Measurements from ENCODE around the gene TXNDC8.
"Not testable (repeated sequence)": the region's sequence is repeated elsewhere in the genome, so short reads cannot be mapped to it uniquely, and the experiment has no call there.

Gene TXNDC8

DNA sequence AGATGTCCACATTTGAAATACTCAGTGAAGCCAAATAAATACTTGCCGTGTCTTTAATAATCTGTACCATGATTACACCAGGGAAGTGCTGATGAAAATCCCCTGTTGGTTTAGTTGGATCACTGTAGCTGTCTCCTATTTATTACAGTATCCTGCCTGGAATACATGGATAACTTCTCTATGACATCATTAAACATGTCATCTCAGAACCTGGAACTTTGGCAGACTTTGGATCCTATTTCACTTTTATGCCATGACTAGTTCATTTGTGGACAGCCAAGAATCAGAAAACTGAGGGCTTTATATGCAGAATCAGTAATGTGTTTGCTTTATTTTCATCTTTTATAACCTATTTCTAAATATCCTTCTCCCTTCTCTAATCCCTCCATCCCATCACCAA lies at the start of gene TXNDC8:
TXNDC8 (minus strand) TSS at position 137 of the 400 bp plus-strand sequence.
- DNase-seq (ENCODE audit: low read depth in 2 of 2, low spot score in 1 of 2) = no peak

DNA sequence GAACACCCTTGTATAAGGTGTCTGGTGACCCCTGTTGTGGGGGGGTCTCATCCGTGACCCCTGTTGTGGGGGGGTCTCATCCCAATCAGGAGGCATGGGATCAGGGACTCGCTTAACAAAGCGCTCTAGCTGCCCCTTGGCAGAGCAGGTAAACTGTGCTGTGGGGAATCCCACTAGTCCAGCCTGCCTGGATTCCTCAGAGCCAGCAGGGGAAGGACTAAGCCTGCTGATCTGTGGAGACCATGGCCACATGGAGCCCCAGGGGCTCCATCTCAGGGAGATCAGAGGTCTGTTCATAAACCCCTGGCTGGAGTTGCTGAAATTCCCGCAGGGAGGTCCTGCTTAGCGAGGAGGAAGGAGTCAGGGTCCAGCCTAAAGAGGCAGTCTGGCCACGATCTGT lies 45.8 kb upstream of the TXNDC8 start:
- no peak for DNase-seq (ENCODE audit: low read depth in 2 of 2, low spot score in 1 of 2)

DNA sequence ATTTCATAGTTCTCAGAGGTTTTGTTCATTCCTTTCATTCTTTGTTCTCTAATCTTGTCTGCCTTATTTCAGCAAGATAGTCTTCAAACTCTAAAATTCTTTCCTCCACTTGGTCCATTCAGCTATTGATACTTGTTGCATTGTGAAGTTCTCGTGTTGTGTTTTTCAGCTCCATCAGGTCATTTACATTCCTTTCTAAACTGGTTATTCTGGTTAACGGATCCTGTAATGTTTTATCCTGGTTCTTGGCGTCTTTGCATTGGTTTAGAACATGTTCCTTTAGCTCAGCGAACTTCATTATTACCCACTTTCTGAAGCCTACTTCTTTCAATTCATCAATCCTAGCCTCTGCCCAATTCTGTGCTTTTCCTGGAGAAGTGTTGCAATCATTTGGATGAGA lies 45.1 kb upstream of the TXNDC8 start:
- no peak for DNase-seq (ENCODE audit: low read depth in 2 of 2, low spot score in 1 of 2)

DNA sequence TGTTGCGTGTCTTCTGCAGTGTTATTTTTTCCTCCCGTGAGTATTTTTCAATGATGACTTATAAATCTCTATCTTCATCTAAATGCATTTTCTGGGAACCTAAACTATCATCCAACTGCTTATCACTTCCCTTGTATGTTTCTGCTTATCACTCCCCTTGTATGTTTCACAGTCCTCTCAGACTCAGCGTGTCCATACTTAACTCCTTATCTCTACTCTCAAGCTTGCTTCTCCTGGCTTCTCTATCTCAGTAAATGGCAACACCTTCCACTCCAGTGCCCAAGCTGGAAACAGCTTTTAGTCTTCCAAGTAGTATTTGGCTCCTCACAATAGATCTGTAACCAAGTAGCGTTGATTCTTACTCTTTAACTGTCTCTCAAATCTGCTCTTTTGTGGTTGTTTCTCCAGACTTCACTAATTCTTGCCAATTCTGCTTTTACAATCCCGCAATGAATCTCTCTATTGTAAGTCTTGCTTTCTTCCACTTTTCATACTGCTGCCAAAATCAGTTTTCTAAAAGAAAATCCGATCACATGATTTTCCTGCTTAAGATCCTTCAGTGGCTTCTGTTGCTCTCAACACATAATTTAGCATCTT lies 33.8 kb upstream of the TXNDC8 start:
- DNase-seq (ENCODE audit: low read depth in 2 of 2, low spot score in 1 of 2) = no peak

DNA sequence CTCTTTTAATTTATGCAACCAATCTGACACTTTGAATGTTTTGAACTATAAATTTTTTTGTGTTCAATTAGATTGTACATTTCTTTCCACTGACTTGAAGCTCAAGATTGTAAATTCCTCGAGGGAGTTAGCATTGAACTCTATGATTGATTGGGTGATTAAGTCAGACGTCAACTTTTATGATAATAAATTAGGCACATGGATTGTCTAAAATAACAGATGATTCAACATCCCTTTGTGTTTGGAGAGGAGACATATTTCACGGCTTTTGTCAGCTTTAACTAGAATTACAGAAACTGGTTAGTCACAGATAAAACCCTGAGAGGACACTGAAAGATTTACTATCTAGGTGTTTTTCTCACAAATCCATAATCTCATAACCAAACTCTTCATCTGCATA lies 32.7 kb upstream of the TXNDC8 start:
- DNase-seq (ENCODE audit: low read depth in 2 of 2, low spot score in 1 of 2) = no peak

DNA sequence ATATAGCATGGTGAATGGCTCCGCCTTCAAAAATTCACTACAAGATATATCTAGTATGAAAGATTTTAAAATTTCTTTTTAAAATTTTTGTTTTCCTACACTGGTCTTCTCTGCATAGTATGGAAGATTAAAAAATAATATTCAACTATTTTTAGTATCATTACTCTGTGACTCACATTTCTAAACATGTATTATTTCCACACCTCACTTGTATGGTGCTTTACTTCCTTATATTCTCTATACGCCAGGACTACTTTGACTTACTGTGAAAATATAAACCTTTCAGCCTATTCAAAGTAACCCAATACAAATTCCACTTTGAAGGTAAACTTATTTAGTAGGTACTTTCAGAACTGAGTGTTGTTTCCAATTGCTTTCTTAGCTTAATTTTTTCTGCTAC lies 26.8 kb upstream of the TXNDC8 start:
- DNase-seq (ENCODE audit: low read depth in 2 of 2, low spot score in 1 of 2) = no peak

DNA sequence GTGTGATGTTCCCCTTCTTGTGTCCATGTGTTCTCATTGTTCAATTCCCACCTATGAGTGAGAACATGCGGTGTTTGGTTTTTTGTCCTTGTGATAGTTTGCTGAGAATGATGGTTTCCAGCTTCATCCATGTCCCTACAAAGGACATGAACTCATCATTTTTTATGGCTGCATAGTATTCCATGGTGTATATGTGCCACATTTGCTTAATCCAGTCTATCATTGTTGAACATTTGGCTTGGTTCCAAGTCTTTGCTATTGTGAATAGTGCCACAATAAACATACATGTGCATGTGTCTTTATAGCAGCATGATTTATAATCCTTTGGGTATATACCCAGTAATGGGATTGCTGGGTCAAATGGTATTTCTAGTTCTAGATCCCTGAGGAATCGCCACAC lies 21.3 kb upstream of the TXNDC8 start:
- DNase-seq (ENCODE audit: low read depth in 2 of 2, low spot score in 1 of 2) = not testable (repeated sequence)

DNA sequence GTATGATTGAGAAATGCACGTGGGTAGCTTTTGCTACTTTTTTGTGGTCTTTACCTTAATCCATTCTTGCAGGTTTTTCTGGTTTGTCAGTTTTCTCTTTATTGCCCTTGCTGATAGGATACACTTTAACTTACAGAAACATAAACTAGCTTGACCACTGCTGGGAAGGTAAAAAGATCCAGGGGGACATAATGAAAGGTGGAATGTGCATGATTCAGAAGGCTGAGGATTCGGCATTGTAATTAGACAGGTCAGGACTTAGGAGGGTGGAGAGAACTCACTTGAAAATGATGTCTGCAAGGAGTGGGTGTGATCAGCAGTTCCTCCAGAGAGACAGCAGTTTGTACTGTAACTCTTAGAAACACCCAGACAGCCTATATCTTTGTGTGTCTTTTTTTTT lies 19.8 kb upstream of the TXNDC8 start:
- no peak for DNase-seq (ENCODE audit: low read depth in 2 of 2, low spot score in 1 of 2)

DNA sequence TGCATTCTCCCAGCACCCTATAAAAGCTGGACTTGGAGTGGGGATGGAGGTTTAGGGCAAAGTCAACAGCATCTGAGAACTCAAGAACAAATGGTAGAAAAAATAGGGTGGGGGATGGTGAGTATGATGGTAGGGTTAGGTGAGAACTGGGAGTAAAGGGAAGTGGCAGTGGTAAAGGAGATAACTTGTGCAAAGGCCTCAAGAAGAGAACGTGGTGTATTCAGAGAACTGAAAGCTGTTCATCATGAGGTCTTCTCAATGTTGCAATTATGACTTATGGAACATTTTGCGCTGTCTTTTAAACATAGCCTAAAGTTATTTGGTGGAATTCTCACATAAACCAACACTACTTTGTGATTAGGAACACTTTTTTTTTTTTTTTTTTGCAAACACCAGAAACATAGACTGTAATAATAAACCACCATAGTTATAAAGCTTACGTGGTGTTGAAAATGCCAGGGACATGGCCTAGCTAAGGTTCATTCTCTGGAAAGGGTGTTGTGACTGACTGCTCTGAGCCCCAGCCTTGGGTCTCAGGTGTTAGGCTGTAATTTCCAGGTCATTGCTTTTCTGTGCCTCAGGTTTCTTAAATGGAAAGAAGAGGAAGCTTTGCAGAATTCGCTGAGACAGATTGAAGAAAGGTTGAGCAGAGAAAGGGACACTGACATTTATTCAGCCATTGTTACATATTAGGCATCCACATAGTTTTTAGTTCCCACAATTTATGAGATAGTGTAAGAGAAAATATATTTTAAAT lies 19.2 kb upstream of the TXNDC8 start:
- no peak for DNase-seq (ENCODE audit: low read depth in 2 of 2, low spot score in 1 of 2)

DNA sequence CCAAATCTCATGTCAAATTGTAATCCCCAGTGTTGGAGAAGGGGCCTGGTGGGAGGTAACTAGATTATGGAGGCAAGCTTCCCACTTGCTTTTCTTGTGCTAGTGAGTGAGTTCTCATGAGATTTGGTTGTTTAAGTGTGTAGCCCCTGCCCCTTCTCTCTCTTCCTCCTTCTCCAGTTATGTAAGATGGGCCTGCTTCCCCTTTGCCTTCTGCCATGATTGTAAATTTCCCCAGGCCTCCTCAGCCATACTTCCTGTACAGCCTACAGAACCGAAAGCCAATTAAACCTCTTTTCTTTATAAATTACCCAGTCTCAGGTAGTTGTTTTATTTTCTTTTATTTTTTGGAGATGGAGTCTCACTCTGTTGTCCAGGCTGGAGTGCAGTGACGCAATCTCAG lies 18.2 kb upstream of the TXNDC8 start:
- DNase-seq (ENCODE audit: low read depth in 2 of 2, low spot score in 1 of 2) = no peak

DNA sequence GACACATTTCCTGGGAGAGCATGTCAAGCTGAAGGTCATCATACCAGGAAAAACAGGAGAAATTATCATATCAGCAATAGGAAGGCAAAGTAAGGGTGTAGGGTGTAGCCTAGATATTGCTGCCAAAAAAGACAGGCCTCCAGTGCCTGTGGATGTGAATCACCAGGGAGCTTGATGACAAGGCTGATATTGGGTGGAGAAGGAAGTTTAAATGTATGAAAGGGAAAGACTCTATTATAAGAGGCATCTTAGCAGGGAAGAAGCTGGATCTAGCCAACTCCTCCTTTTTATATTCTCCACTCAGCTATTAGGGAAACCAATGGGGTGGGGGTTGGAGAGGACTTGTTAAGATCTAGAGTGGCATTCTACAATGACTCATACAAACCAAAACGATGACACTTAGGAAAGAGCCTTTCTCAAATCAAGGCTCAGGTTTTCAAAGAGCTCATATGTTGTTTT lies 13.4 kb upstream of the TXNDC8 start:
- no peak for DNase-seq (ENCODE audit: low read depth in 2 of 2, low spot score in 1 of 2)

DNA sequence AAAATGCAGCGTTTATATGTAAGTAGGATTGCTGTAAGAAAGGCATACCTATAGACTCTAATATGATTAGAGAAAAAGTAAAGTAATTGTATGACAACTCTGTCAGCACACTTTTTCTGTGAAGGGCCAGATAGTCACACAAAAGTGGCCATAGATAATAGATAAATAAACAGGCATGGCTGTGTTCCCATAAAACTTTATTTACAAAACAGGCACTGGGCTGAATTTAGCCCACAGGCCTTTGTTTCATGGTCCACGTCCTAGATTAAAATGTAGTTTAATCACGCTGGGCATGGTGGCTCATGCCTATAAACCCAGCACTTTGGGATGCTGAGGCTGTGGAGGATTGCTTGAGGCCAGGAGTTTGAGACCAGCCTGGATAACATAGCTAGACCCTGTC lies 8.7 kb upstream of the TXNDC8 start:
- DNase-seq (ENCODE audit: low read depth in 2 of 2, low spot score in 1 of 2) = no peak

DNA sequence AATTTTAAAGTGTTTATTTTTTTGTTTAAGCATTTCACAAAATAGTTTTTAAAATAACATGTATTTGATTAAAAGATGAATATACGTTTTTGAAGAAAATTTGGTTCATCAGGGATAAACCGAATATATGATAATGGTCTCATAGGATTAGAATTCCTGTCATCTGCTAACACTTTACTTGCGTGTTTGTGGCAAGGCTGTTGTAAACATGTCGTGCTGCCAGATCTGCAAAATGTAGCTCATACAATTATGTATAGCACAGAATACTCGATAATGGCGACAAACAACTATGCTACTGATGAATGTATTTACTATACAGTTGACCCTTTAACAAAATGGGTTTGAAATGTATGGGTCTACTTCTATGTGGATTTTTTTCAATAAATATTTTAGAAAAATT lies 7.2 kb upstream of the TXNDC8 start:
- no peak for DNase-seq (ENCODE audit: low read depth in 2 of 2, low spot score in 1 of 2)

DNA sequence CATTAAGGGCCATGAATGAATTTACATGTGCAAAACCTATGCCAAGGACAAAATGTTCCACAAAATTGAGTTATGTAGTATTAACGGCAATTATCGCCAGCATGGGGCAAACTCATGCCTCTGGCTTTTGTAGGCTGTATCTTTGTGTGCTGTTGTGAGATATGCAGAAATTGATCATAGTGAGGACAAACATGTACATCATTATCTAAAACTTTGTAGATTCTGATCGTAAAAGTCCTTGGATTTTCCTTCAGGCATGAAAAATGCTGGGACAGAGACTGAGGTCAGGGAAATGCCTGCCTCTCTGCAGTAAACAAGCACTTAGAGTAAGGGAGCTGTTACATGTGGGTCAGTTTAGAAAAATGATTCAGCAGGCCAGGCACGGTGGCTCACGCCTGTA lies 5.9 kb upstream of the TXNDC8 start:
- DNase-seq (ENCODE audit: low read depth in 2 of 2, low spot score in 1 of 2) = no peak

DNA sequence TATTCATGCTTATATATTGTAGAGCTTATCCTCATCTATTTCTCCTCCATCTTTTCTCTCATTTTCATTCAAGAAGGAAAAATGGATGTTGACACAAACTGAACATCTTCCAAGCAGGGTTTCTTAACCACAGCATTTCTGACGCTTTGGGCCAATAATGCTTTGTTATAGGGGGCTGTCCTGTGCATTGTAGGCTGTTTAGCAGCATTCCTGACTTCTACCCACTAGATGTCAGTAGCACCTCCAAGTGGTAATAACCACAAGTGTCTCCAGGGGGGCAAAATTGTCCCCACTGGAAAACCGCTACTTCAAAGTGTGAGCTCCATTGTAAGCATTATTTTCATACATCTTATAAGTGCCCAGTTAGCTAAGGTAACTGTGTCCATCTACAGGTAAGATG lies 2.6 kb upstream of the TXNDC8 start:
- DNase-seq (ENCODE audit: low read depth in 2 of 2, low spot score in 1 of 2) = no peak

DNA sequence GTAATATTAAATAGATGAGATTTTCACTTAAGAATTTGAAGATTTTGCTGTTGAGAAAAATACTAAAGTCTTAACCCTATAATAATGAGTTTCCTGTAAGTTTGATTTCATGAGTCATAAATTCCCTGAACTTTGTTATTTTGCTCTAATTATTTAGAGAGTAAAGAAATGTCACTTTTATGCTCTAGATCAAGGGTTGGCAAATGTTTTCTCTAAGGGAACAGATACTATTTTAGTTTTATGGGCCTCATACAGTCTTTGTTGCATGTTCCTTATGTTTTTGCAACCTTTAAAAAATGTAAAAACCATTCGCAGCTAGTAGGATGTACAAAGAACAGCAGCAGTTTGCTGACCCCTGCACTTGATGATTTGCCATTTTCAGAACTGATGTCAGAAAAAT lies 480 bp upstream of the TXNDC8 start:
- no peak for DNase-seq (ENCODE audit: low read depth in 2 of 2, low spot score in 1 of 2)

DNA sequence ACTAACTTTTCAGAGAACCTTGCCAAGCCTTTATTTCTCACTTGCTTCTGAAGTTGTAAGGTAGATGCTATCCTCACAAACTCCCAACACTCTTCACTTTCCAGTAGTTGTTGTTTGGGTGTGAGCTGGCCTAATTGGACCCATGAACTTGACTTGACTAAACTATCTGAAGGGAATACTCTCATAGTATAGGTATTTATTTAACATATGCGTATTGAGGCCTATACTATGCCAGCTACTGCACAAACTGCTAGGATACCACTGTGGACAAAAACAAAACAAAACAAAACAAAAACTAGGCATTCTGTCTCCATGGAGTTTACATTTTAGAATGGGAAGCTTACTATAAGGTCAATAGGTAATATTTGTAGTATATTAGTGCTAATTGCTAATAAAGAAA lies 1.3 kb downstream of the TXNDC8 start:
- no peak for DNase-seq (ENCODE audit: low read depth in 2 of 2, low spot score in 1 of 2)

DNA sequence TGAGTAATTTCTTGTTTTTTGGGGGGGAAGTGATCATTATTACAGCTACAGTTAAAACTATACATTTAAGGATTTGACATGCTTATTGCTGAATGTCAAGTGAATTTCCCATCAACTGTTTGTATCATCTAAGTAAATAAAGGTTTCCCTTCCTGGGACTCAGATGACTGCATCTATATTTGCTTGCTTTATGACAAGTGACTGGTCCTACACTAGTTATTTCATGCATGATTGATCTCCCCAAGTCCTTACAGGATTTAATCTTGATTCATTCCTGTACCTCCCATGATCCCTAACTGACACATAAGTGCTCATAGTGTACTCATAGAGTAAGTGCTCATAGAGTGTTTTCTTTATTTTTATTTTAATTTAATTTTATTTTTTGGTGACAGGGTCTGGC lies 2.8 kb downstream of the TXNDC8 start:
- DNase-seq (ENCODE audit: low read depth in 2 of 2, low spot score in 1 of 2) = no peak

DNA sequence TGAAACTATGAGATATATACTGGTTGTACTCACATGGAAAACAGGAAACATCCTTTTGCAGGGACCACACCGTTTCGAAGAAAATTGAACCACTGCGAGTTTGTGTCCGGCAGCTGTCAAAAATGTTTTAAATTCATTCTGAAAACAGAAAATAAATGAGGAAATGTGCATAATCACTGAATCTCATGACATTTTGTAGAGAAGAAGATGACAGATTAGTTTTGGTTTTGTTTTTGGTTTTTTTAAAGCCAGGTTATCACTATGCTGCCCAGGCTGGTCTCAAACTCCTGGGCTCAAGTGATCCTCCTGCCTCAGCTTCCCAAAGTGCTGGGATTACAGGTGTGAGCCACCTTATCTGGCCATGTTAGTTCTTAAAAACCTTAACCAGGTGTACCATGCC lies 3.5 kb downstream of the TXNDC8 start:
- DNase-seq (ENCODE audit: low read depth in 2 of 2, low spot score in 1 of 2) = no peak

DNA sequence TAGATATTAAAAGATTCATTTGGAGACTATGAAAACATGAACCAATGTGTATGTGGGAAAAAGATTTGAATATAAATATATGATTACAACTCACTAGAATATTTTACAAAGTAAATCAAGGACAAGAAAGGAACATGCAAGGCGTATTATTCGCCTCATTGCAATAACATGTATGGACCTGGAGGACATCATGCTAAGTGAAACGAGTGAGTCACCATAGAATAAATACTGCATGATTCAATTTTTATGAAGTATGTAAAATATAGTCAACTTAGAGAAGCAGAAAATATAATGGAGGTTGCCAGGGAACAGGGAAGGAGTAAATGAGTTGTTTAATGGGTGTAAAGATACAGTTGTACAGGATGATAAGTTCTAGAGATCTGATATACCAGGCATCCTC lies 4.9 kb downstream of the TXNDC8 start:
- no peak for DNase-seq (ENCODE audit: low read depth in 2 of 2, low spot score in 1 of 2)

DNA sequence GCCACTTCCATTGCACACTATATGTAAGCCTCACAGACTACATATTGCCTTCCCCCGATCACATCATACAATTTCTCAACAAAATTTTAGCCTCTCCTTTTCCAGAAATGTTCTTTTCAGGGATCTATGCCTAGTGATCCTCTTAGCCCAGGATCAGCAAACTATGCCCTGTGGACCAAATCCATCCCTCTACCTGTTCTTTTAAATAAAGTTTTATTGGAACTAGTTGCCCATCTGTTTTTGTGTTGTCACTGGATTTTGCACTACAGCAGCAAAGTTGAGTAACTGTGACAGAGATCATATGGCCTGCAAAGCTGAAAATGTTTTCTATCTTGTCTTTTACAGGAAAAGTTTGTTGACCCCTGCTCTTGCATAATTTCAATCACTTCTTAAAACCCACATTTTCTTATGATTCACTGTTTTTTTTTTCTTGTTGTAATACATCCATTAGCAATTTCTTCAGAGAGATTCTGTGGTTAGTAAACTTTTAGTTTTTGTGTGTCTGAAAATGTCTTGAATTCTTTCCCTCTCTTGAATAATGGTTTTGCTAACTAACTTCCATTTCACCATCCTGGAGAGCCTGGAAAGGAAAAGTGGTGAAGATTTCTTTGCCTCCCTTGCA lies 7.1 kb downstream of the TXNDC8 start:
- DNase-seq (ENCODE audit: low read depth in 2 of 2, low spot score in 1 of 2) = no peak

DNA sequence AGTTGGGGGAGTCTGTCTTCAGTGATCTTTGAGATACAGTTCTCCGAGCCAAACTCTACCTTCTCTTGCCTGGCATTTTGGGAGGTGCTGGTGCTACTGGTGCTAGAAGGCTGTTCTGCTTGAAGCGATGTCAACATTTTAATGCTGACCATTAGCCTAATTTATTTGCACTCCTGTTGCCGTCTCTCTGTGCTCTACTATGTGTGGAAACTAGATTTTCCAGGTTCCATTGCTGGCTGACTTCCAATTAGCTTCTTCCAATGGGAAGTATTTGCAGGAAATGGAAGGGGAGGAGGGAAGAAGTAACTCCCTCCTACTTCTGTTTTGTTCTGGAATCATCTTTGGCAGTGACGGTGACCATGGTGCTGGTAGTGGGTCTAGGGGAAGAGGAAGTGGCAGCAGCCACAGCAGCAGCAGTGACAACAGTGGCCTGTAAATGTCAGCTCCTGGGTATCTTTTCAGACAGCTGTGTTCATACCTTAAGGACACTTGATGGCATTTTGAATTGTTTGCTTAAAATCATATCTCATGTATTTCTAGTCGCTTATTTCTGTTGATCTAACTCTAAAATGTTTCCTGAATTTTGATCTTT lies 7.9 kb downstream of the TXNDC8 start:
- DNase-seq (ENCODE audit: low read depth in 2 of 2, low spot score in 1 of 2) = no peak
